ENCODE data around the gene LRP1.

LRP1 gene

DNA sequence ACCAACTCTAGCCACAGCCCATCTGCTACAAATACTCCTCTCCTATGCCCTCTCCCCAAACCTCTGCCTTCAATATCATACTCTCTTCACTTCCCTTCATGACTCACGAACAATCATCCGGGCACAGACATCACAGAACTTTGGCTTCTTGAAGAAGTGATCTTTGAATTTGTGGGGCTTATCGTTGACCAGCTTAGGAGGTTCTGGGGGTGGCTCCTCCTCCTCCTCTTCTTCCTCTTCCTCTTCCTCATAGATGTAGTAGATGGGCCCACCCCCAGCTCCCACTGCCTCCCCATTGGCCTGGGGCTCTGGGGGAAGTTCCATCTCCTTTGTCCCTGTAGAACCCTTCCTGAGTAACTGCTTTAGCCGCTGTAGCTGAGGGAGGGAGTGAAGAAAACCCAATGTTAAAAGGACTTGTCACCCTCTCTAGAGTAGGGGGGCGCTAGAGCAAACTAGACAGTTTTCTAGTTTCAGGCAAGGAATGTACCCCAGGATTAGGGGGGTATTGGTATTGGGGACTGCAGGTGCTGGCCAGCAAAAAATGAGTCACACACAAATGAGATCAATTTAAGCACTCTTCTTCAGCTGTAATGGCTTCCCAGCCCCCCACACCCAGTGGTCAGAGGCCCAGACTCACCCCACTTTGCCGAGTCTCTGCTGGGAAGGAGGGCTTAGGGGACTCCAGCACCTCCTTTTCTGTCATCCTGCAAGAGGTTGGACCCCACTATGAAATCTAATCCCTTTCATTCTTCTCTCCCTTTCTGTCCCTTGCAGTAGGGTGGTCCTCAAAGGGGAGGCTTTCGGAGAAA, 120.9 kb downstream of the LRP1 start:
- H3K4me2 ChIP-seq: no peak overlapping the region
- no peak overlapping the region for H3K4me3 ChIP-seq (IDR thresholded peaks at IDR 0.05; ENCODE audit: insufficient read depth, low read depth, low read length)
- H3K79me2 ChIP-seq (ENCODE audit: insufficient read depth, low read depth): no peaks in the 10 kb centered on the region
- H3K9ac ChIP-seq: no peak overlapping the region
- H3K36me3 ChIP-seq (ENCODE audit: insufficient read depth): no peaks in the 10 kb centered on the region
- H3K27me3 ChIP-seq (ENCODE audit: insufficient read depth, low read depth): peaks cover 10% of the 10 kb centered on the region
- H2AFZ ChIP-seq (ENCODE audit: low read depth): no peak overlapping the region
- H3K4me1 ChIP-seq (ENCODE audit: low read depth, poor library complexity, severe bottlenecking): no peaks in the 10 kb centered on the region
- H3K27ac ChIP-seq: no peak overlapping the region
- TF ChIP-seq, protein P1, sequence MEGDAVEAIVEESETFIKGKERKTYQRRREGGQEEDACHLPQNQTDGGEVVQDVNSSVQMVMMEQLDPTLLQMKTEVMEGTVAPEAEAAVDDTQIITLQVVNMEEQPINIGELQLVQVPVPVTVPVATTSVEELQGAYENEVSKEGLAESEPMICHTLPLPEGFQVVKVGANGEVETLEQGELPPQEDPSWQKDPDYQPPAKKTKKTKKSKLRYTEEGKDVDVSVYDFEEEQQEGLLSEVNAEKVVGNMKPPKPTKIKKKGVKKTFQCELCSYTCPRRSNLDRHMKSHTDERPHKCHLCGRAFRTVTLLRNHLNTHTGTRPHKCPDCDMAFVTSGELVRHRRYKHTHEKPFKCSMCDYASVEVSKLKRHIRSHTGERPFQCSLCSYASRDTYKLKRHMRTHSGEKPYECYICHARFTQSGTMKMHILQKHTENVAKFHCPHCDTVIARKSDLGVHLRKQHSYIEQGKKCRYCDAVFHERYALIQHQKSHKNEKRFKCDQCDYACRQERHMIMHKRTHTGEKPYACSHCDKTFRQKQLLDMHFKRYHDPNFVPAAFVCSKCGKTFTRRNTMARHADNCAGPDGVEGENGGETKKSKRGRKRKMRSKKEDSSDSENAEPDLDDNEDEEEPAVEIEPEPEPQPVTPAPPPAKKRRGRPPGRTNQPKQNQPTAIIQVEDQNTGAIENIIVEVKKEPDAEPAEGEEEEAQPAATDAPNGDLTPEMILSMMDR (conservative IDR thresholded peaks at IDR 0.05; ENCODE audit: low read depth, low read length): no peak
- H4K20me1 ChIP-seq (ENCODE audit: insufficient read depth): no peaks in the 10 kb centered on the region

DNA sequence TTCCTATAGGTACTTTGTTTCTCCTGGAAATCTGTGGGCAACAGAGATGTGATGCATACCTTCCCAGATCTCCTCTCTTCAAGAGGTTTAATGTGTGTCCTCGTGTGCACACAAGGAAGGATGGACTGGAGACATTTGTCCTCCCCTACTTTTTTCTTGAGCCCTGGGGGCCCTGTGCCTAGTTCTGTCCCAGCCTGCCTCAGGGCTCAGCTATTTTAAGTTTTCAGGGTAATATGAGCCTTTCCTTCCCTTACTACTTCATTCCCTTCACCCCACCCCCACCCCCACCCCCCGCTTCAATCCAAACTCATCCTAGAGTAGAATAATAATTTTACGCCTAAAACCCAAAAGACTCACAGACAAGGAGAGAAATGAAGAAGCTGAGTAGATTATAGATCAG, 122.3 kb downstream of the LRP1 start:
- TF ChIP-seq, protein P1 (conservative IDR thresholded peaks at IDR 0.05; ENCODE audit: low read depth, low read length): no peak
- no peaks in the 10 kb centered on the region for H3K79me2 ChIP-seq (ENCODE audit: insufficient read depth, low read depth)
- no peak overlapping the region for H3K4me2 ChIP-seq
- no peaks in the 10 kb centered on the region; the same call in 1 of the 2 replicates for H3K27me3 ChIP-seq (ENCODE audit: insufficient read depth, low read depth)
- H3K9ac ChIP-seq: no peak overlapping the region
- no peaks in the 10 kb centered on the region for H3K4me1 ChIP-seq (ENCODE audit: low read depth, poor library complexity, severe bottlenecking)
- H2AFZ ChIP-seq (ENCODE audit: low read depth): no peak overlapping the region
- H3K4me3 ChIP-seq (IDR thresholded peaks at IDR 0.05; ENCODE audit: insufficient read depth, low read depth, low read length): no peak overlapping the region
- H3K36me3 ChIP-seq (ENCODE audit: insufficient read depth): no peaks in the 10 kb centered on the region
- H4K20me1 ChIP-seq (ENCODE audit: insufficient read depth): no peaks in the 10 kb centered on the region
- H3K27ac ChIP-seq: no peak overlapping the region

DNA sequence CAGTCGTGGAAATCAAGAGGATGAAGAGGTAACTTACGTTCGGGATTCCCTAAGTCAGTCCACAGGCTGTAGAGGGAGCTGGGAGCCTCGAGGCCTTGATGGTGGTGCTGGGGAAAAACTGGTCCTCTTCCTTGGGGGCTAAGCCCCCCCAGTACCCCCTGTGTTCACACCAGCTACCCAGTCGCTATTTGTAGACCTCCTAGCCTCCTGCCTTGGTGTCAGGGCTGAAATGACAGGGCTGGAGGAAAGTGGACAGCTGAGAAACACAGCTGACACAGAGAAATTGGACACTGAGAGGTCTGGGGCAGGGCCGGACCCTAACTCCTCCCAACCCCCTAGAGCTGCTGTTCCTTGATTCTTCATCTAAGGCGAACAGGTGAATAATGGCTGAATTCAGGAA, 122.7 kb downstream of the LRP1 start, which contains the start of gene STAC3:
Gene STAC3, minus strand, starts transcription at position 232 of the 400 bp plus-strand sequence. CDS start 1,551 bp downstream, outside the sequence.
- H4K20me1 ChIP-seq (ENCODE audit: insufficient read depth): no peaks in the 10 kb centered on the region
- no peaks in the 10 kb centered on the region for H3K4me1 ChIP-seq (ENCODE audit: low read depth, poor library complexity, severe bottlenecking)
- H3K4me2 ChIP-seq: no peak within 1 kb of the TSS
- TF ChIP-seq, protein P1 (conservative IDR thresholded peaks at IDR 0.05; ENCODE audit: low read depth, low read length): no peak
- H3K4me3 ChIP-seq (IDR thresholded peaks at IDR 0.05; ENCODE audit: insufficient read depth, low read depth, low read length): no peak within 1 kb of the TSS
- no peak within 1 kb of the TSS for H3K9ac ChIP-seq
- no peak within 1 kb of the TSS for H3K27ac ChIP-seq
- H3K79me2 ChIP-seq (ENCODE audit: insufficient read depth, low read depth): no peaks in the 10 kb centered on the region
- H2AFZ ChIP-seq (ENCODE audit: low read depth): no peak within 1 kb of the TSS
- no peaks in the 10 kb centered on the region; the same call in 1 of the 2 replicates for H3K27me3 ChIP-seq (ENCODE audit: insufficient read depth, low read depth)
- H3K36me3 ChIP-seq (ENCODE audit: insufficient read depth): no peaks in the 10 kb centered on the region

DNA sequence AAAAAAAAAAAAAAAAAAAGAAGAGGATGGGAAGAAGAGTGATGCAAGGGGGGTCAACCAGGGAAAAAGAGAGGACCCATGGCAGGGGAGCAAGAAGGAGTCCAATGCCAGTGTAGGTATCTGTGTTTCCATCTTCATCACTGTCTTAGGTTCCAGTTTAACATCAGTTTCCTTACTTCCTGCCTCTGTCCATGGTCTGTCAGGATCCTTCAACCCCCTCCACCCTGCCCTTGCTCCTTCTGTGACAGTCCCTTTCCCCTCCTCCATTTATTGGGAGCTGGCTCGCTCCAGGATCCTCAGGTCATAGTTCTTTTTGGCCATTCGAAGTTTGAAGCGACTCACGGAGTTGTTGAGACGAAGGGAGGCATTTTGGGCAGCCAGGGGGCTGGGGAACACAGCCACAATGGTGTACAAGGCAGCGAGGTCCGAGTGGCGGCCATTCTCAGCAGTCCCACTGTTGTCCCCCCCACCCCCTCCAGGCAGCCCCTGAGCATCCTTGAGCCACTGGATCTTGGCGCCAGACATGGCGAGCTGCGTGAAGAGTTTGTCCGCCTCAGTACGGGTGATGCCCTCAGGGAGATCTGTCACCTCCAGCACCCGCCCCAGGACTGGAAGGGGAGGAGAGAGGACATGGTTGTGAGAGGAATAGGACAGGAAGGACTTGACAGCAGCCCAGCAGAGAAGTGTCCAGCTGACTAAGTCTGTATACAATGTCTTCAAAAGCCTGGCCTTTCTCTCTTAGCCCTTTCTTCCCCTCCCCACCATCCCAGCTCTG, 126.4 kb downstream of the LRP1 start:
- peaks cover 3% of the 10 kb centered on the region; the same call in 1 of the 2 replicates for H3K36me3 ChIP-seq (ENCODE audit: insufficient read depth)
- no peak overlapping the region for H3K9ac ChIP-seq
- no peaks in the 10 kb centered on the region for H4K20me1 ChIP-seq (ENCODE audit: insufficient read depth)
- H2AFZ ChIP-seq (ENCODE audit: low read depth): no peak overlapping the region
- no peaks in the 10 kb centered on the region for H3K4me1 ChIP-seq (ENCODE audit: low read depth, poor library complexity, severe bottlenecking)
- H3K27ac ChIP-seq: no peak overlapping the region
- no peak overlapping the region for H3K4me2 ChIP-seq
- no peaks in the 10 kb centered on the region for H3K79me2 ChIP-seq (ENCODE audit: insufficient read depth, low read depth)
- H3K27me3 ChIP-seq (ENCODE audit: insufficient read depth, low read depth): no peaks in the 10 kb centered on the region
- H3K4me3 ChIP-seq (IDR thresholded peaks at IDR 0.05; ENCODE audit: insufficient read depth, low read depth, low read length): no peak overlapping the region
- TF ChIP-seq, protein P1 (conservative IDR thresholded peaks at IDR 0.05; ENCODE audit: low read depth, low read length): no peak
